ENCODE results near the gene SAAL1. TPM values are rescaled to one million over a fixed set of nuclear protein-coding genes. Genes with fewer than 3 reads are reported as not detected.

SAAL1 gene
- total RNA-seq, 3 donors from 2014 or later (not counting 1 experiment from before 2014, with no cell fraction given), result 27.8 to 32.7 (median 29.5) TPM

DNA sequence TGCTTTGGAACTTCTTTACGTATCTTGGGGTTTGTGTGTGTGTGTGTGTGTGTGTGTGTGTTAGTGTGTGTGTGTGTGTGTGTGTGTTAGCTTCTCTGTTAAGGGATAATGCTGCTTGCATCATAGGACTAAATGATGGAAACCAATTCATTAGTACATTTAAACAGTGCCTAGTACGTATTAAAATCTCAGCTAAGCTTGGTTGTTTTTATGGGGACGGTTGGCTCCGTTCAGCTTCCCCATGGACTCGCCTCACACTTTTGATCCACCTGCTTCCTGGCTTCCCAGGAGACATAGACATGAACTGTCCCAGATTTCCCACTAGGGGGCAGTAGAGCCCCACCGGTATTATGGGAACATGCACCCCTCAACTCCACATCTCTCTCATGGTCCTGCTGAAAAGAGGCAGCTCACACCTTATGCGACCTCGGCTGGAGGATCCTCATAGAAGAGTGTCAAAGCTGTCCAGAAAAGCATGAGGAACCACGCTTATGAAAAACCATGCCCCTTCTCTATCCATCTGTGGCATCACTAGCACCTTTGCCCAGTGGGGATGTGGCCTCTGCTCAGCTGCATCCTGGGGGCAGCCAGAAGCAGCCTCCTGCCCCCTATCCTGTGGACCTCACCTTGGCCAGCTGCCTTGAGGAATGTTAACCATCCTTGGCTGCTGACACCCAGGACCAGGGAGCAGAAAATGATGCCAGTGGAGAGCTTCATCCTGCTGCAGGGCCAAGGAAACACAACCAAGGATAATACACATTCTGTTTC lies 9.7 kb upstream of the SAAL1 start:
- intact Hi-C loops (cut with micrococcal nuclease), result loop anchor here (1.0 to 10.0 kb wide), 2 partner anchors 619 to 649 kb away; no protein-coding TSS in a partner anchor
- Mint-ChIP-seq H3K27me3 (ENCODE audit: low read depth in 2 of 2) (peaks cover 20 to 41% of the 10 kb centered on the region in 2 donors), H3K9me3 (no peaks in the 10 kb centered on the region), H3K4me3 (no peak overlapping the region), H3K36me3 (no peaks in the 10 kb centered on the region), H3K4me1 (peaks cover 0 to 5% of the 10 kb centered on the region in 2 donors), H3K27ac (no peak overlapping the region)
- no peaks in the 10 kb centered on the region for H3K27me3 ChIP-seq (ENCODE audit: control insufficient read depth, insufficient read depth, low read length)
- DNase-seq (peak; percentile 38 to 82), ATAC-seq (peak; percentile 83 to 91 (median 84))
- no peaks in the 10 kb centered on the region for H3K36me3 ChIP-seq (ENCODE audit: control insufficient read depth, insufficient read depth, low read length)
- H3K4me3 ChIP-seq (ENCODE audit: low read length), result no peak overlapping the region
- no peaks in the 10 kb centered on the region for H3K4me1 ChIP-seq (ENCODE audit: control insufficient read depth, insufficient read depth, low read length)
- TF ChIP-seq, protein P1, sequence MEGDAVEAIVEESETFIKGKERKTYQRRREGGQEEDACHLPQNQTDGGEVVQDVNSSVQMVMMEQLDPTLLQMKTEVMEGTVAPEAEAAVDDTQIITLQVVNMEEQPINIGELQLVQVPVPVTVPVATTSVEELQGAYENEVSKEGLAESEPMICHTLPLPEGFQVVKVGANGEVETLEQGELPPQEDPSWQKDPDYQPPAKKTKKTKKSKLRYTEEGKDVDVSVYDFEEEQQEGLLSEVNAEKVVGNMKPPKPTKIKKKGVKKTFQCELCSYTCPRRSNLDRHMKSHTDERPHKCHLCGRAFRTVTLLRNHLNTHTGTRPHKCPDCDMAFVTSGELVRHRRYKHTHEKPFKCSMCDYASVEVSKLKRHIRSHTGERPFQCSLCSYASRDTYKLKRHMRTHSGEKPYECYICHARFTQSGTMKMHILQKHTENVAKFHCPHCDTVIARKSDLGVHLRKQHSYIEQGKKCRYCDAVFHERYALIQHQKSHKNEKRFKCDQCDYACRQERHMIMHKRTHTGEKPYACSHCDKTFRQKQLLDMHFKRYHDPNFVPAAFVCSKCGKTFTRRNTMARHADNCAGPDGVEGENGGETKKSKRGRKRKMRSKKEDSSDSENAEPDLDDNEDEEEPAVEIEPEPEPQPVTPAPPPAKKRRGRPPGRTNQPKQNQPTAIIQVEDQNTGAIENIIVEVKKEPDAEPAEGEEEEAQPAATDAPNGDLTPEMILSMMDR (IDR thresholded peaks at IDR 0.05), result peak; percentile 79
- WGBS (ENCODE audit: insufficient coverage), result 3% methylated on average over 8 of the region's 9 CpGs
- no peaks in the 10 kb centered on the region for H3K9me3 ChIP-seq (ENCODE audit: control insufficient read depth, insufficient read depth, low read length)
- no peak overlapping the region for H3K27ac ChIP-seq (ENCODE audit: low read length)

DNA sequence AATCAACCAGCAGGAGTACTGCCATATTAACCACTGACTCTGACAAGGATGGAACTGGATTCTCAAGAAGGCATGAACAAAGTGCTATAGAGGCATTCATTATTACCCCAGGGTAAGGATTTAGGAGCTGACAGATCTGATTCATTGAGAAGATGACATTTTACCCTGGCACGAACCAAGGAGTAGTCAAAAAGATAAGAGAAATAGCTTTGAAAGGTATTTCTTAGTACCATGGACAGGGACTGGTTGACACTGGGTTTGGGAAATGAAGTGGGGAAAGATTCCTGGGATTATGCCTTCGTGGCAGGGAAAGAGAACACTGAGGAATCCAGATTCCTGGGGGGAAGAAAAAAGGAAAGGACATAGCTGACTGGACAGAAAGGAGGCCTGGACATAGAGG lies 5.1 kb upstream of the SAAL1 start:
- no peaks in the 10 kb centered on the region for H3K36me3 ChIP-seq (ENCODE audit: control insufficient read depth, insufficient read depth, low read length)
- no peak overlapping the region for H3K4me3 ChIP-seq (ENCODE audit: low read length)
- 37% methylated on average over 2 of the region's 2 CpGs for WGBS (ENCODE audit: insufficient coverage)
- DNase-seq, result no peak
- Mint-ChIP-seq H3K36me3 (no peaks in the 10 kb centered on the region), H3K27ac (no peak overlapping the region), H3K27me3 (ENCODE audit: low read depth in 2 of 2) (peaks cover 20 to 33% of the 10 kb centered on the region in 2 donors), H3K4me3 (no peak overlapping the region), H3K9me3 (no peaks in the 10 kb centered on the region), H3K4me1 (peaks cover 0 to 8% of the 10 kb centered on the region in 2 donors)
- no peaks in the 10 kb centered on the region for H3K9me3 ChIP-seq (ENCODE audit: control insufficient read depth, insufficient read depth, low read length)
- ATAC-seq, result no peak
- H3K27ac ChIP-seq (ENCODE audit: low read length), result no peak overlapping the region
- no peaks in the 10 kb centered on the region for H3K27me3 ChIP-seq (ENCODE audit: control insufficient read depth, insufficient read depth, low read length)
- TF ChIP-seq, protein P1 (IDR thresholded peaks at IDR 0.05), result no peak
- peaks cover 4% of the 10 kb centered on the region for H3K4me1 ChIP-seq (ENCODE audit: control insufficient read depth, insufficient read depth, low read length)
- intact Hi-C loops (cut with micrococcal nuclease), result loop anchor here (10.0 kb wide), 1 partner anchor 624 kb away; no protein-coding TSS in a partner anchor

DNA sequence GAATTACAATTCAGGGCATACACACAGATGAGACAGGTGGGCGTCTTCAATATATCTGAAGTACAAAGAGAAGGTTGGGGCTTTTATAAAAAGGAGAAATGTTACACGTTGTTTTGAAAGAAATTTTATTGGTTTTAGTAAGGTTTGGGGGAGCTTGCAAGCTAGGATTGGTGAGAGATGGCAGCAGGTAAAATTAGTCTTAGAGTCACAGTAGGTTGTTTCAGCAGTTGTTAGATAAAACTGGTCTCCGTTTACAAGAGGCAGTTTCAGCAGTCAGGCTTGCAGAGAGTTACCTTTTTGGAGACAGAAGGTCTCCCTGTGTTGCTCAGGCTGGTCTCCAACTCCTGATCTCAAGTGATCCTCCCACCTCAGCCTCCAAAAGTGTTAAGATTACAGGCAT lies 2.4 kb upstream of the SAAL1 start:
- no peaks in the 10 kb centered on the region for H3K9me3 Mint-ChIP-seq
- H3K4me1 Mint-ChIP-seq, result peaks cover 16 to 20% of the 10 kb centered on the region in 2 donors
- ATAC-seq (no peak), DNase-seq (no peak)
- no peak overlapping the region for H3K4me3 Mint-ChIP-seq
- H3K9me3 ChIP-seq (ENCODE audit: control insufficient read depth, insufficient read depth, low read length), result no peaks in the 10 kb centered on the region
- H3K27ac ChIP-seq (ENCODE audit: low read length), result no peak overlapping the region
- H3K4me3 ChIP-seq (ENCODE audit: low read length), result no peak overlapping the region
- TF ChIP-seq, protein P1 (IDR thresholded peaks at IDR 0.05), result no peak
- no peaks in the 10 kb centered on the region for H3K27me3 ChIP-seq (ENCODE audit: control insufficient read depth, insufficient read depth, low read length)
- no peak overlapping the region for H3K27ac Mint-ChIP-seq
- intact Hi-C loops (cut with micrococcal nuclease), result loop anchor here (5.0 kb wide), 2 partner anchors 96 to 214 kb away; partner anchors contain the start of genes GTF2H1, HPS5 and SERGEF
- peaks cover 11% of the 10 kb centered on the region for H3K4me1 ChIP-seq (ENCODE audit: control insufficient read depth, insufficient read depth, low read length)
- H3K27me3 Mint-ChIP-seq (ENCODE audit: low read depth in 2 of 2), result peaks cover 11 to 13% of the 10 kb centered on the region in 2 donors
- WGBS (ENCODE audit: insufficient coverage), result 84% methylated on average over 3 of the region's 3 CpGs
- no peaks in the 10 kb centered on the region for H3K36me3 Mint-ChIP-seq
- H3K36me3 ChIP-seq (ENCODE audit: control insufficient read depth, insufficient read depth, low read length), result no peaks in the 10 kb centered on the region

All from natural killer cell (primary cell).